ENCODE results near the gene B4GALNT1. TPM values are rescaled to one million over a fixed set of nuclear protein-coding genes. Genes with fewer than 3 reads are reported as not detected.
"Not testable (repeated sequence)": the region's sequence is repeated elsewhere in the genome, so short reads cannot be mapped to it uniquely, and the experiment has no call there.

B4GALNT1 gene
- total and polyA plus RNA-seq, 7 experiments from 2014 or later: 1.4 TPM; not detected in 6

DNA sequence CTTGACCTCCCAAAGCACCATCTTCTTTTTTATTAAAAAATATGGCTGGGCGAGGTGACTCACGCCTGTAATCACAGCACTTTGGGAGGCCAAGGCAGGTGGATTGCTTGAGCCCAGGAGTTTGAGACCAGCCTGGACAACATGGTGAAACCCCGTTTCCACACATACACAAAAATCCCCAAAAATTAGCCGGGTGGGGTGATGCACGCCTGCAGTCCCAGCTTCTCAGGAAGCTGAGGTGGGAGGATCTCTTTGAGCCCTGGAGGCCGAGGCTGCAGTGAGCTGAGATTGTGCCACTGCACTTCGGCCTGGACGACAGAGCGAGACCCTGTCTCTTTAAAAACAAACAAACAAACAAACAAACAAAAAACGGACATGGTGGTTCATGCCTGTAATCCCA is 36.7 kb upstream of the B4GALNT1 start:
- H3K4me3 ChIP-seq (ENCODE audit: low read length); H3K4me3 Mint-ChIP-seq; H3K9me3 ChIP-seq (ENCODE audit: control insufficient read depth in 2 of 3, low read length in 3 of 3); ATAC-seq; H3K9me3 Mint-ChIP-seq; H3K27ac ChIP-seq (ENCODE audit: low read depth, low read length); H3K4me1 Mint-ChIP-seq; H3K4me1 ChIP-seq (ENCODE audit: control insufficient read depth in 2 of 2, insufficient read depth in 2 of 2, low read length in 2 of 2); intact Hi-C loops (cut with micrococcal nuclease); H3K36me3 Mint-ChIP-seq; H3K27ac Mint-ChIP-seq; H3K36me3 ChIP-seq (ENCODE audit: control insufficient read depth in 2 of 3, insufficient read depth in 3 of 3, low read length in 3 of 3); POLR2A ChIA-PET; H3K27me3 Mint-ChIP-seq; H3K27me3 ChIP-seq (ENCODE audit: control insufficient read depth in 2 of 2, insufficient read depth in 2 of 2, low read length in 2 of 2); DNase-seq; CTCF ChIA-PET: not testable (repeated sequence)

DNA sequence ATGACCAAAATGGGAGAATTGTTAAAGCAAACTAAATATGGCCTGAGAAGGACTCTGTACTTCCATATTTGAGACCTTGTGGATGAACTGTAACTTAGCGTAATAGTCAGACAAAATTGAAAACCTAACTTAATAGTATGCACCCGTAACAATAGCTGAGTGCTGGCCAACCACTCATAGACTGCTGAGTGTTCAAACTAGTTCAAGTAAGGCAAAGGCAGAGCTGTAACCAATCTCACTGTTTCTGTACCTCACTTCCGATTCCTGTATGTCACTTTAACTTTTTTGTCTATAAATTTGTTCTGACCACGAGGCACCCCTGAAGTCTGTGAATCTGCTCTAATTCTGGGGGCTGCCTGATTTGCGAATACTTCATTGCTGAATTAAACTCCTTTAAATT is 33.9 kb upstream of the B4GALNT1 start:
- H3K27me3 ChIP-seq (ENCODE audit: control insufficient read depth in 2 of 2, insufficient read depth in 2 of 2, low read length in 2 of 2): no peaks in the 10 kb centered on the region
- Mint-ChIP-seq H3K27me3 (peaks cover 0 to 5% (median 4%) of the 10 kb centered on the region in 5 donors), H3K4me1 (peaks cover 0 to 1% (median 0%) of the 10 kb centered on the region in 7 donors), H3K36me3 (no peaks in the 10 kb centered on the region), H3K9me3 (peaks cover 0 to 4% (median 0%) of the 10 kb centered on the region in 11 donors), H3K27ac (no peak overlapping the region), H3K4me3 (no peak overlapping the region)
- no peaks in the 10 kb centered on the region for H3K4me1 ChIP-seq (ENCODE audit: control insufficient read depth in 2 of 2, insufficient read depth in 2 of 2, low read length in 2 of 2)
- CTCF ChIA-PET: no interaction called here
- ATAC-seq: no peak
- H3K9me3 ChIP-seq (ENCODE audit: control insufficient read depth in 2 of 3, low read length in 3 of 3): no peaks in the 10 kb centered on the region
- intact Hi-C loops (cut with micrococcal nuclease): no loop called here
- POLR2A ChIA-PET: no interaction called here
- DNase-seq: no peak
- H3K27ac ChIP-seq (ENCODE audit: low read depth, low read length): no peak overlapping the region
- H3K4me3 ChIP-seq (ENCODE audit: low read length): no peak overlapping the region
- H3K36me3 ChIP-seq (ENCODE audit: control insufficient read depth in 2 of 3, insufficient read depth in 3 of 3, low read length in 3 of 3): no peaks in the 10 kb centered on the region

DNA sequence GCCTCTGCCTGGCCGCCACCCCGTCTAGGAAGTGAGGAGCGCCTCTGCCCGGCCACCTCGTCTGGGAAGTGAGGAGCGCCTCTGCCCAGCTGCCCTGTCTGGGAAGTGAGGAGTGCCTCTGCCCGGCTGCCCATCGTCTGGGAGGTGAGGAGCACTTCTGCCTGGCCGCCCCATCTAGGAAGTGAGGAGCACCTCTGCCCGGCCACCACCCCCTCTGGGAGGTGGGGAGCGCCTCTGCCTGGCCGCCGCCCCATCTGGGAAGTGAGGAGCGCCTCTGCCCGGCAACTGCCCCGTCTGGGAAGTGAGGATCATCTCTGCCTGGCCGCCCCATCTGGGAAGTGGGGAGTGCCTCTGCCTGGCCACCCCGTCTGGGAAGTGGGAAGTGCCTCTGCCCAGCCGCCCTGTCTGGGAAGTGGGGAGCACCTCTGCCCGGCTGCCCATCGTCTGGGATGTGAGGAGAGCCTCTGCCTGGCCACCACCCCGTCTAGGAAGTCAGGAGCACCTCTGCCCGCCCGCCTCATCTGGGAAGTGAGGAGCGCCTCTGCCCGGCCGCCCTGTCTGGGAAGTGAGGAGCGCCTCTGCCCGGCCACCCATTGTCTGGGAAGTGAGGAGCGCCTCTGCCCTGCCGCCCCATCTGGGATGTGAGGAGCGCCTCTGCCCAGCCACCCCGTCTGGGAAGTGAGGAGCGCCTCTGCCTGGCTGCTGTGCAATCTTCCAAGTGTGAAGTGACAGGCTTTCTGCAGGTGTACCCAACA is 32.2 kb upstream of the B4GALNT1 start:
- H3K4me1 ChIP-seq (ENCODE audit: control insufficient read depth in 2 of 2, insufficient read depth in 2 of 2, low read length in 2 of 2); H3K4me3 ChIP-seq (ENCODE audit: low read length); H3K27ac ChIP-seq (ENCODE audit: low read depth, low read length); H3K27ac Mint-ChIP-seq; H3K36me3 ChIP-seq (ENCODE audit: control insufficient read depth in 2 of 3, insufficient read depth in 3 of 3, low read length in 3 of 3); DNase-seq; CTCF ChIA-PET; H3K4me1 Mint-ChIP-seq; H3K27me3 Mint-ChIP-seq; intact Hi-C loops (cut with micrococcal nuclease); H3K9me3 ChIP-seq (ENCODE audit: control insufficient read depth in 2 of 3, low read length in 3 of 3); H3K27me3 ChIP-seq (ENCODE audit: control insufficient read depth in 2 of 2, insufficient read depth in 2 of 2, low read length in 2 of 2); H3K36me3 Mint-ChIP-seq; H3K4me3 Mint-ChIP-seq; ATAC-seq; H3K9me3 Mint-ChIP-seq: not testable (repeated sequence)
- POLR2A ChIA-PET: interaction anchor here (0.9 kb wide), 1 partner anchor 73 kb away, joined by 6 read pairs; no protein-coding TSS in a partner anchor

DNA sequence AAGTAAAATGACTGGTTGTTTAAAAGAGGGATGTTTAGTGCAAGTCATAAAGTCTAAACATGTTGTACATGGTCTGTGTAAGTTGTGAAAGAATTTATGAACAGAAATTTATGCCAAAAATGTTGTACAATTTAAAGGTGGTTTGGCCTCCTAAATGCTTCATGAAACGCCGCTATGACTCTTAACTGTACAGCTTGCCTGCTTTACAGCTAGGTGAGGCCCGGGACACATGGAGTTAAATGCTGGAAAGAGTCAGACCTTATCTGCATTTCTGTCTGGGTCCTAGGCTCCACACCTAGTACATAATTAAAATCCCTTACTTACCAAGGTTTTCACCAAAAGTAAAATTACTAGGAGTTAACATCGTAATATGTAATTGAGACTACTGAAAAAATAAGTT is 28.4 kb upstream of the B4GALNT1 start:
- ChIA-PET POLR2A (interaction anchor here (0.7 to 1.0 kb wide), 3 partner anchors 11 to 251 kb away, joined by 3 read pairs; no protein-coding TSS in a partner anchor), CTCF (interaction anchor here (1.0 kb wide), 1 partner anchor 41 kb away, joined by 3 read pairs; no protein-coding TSS in a partner anchor)
- ATAC-seq (no peak), DNase-seq (no peak)
- intact Hi-C loops (cut with micrococcal nuclease): no loop called here
- H3K4me3 ChIP-seq (ENCODE audit: low read length): no peak overlapping the region
- H3K27me3 ChIP-seq (ENCODE audit: control insufficient read depth in 2 of 2, insufficient read depth in 2 of 2, low read length in 2 of 2): no peaks in the 10 kb centered on the region
- Mint-ChIP-seq H3K27ac (no peak overlapping the region), H3K4me1 (no peaks in the 10 kb centered on the region), H3K4me3 (no peak overlapping the region), H3K9me3 (peaks cover 0 to 11% (median 3%) of the 10 kb centered on the region in 11 donors), H3K36me3 (peaks cover 0 to 3% (median 1%) of the 10 kb centered on the region in 5 donors), H3K27me3 (peaks cover 0 to 7% (median 2%) of the 10 kb centered on the region in 5 donors)
- no peaks in the 10 kb centered on the region for H3K4me1 ChIP-seq (ENCODE audit: control insufficient read depth in 2 of 2, insufficient read depth in 2 of 2, low read length in 2 of 2)
- H3K9me3 ChIP-seq (ENCODE audit: control insufficient read depth in 2 of 3, low read length in 3 of 3): no peaks in the 10 kb centered on the region
- H3K27ac ChIP-seq (ENCODE audit: low read depth, low read length): no peak overlapping the region
- H3K36me3 ChIP-seq (ENCODE audit: control insufficient read depth in 2 of 3, insufficient read depth in 3 of 3, low read length in 3 of 3): no peaks in the 10 kb centered on the region

DNA sequence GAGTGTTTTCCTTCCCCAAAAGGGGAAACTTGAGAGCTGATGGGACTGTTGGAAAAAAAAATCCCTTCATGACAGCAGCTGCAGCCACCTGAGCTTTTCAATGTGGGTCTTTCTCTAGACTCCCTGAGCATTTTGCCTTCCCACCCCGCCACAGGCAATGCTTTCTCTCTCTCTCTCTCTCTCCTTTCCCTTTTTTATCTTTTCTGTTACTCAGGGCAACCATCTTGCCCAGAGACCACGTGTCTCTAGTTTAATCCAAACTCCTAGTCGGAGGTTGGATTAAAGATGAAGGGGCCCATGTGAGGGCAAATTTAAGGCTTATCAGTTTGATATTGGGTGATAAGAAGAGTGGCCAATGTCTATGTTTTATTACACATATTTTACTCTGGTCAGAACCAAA is 25.9 kb upstream of the B4GALNT1 start:
- Mint-ChIP-seq H3K4me1 (no peaks in the 10 kb centered on the region), H3K9me3 (peaks cover 0 to 16% (median 5%) of the 10 kb centered on the region in 11 donors), H3K4me3 (no peak overlapping the region), H3K36me3 (peaks cover 0 to 3% (median 1%) of the 10 kb centered on the region in 5 donors), H3K27ac (no peak overlapping the region), H3K27me3 (peaks cover 0 to 7% (median 4%) of the 10 kb centered on the region in 5 donors)
- intact Hi-C loops (cut with micrococcal nuclease): no loop called here
- H3K27me3 ChIP-seq (ENCODE audit: control insufficient read depth in 2 of 2, insufficient read depth in 2 of 2, low read length in 2 of 2): no peaks in the 10 kb centered on the region
- H3K27ac ChIP-seq (ENCODE audit: low read depth, low read length): no peak overlapping the region
- H3K36me3 ChIP-seq (ENCODE audit: control insufficient read depth in 2 of 3, insufficient read depth in 3 of 3, low read length in 3 of 3): no peaks in the 10 kb centered on the region
- POLR2A ChIA-PET: no interaction called here
- no peak for DNase-seq
- no peak overlapping the region for H3K4me3 ChIP-seq (ENCODE audit: low read length)
- H3K4me1 ChIP-seq (ENCODE audit: control insufficient read depth in 2 of 2, insufficient read depth in 2 of 2, low read length in 2 of 2): no peaks in the 10 kb centered on the region
- no peaks in the 10 kb centered on the region for H3K9me3 ChIP-seq (ENCODE audit: control insufficient read depth in 2 of 3, low read length in 3 of 3)
- no peak for ATAC-seq
- CTCF ChIA-PET: no interaction called here

DNA sequence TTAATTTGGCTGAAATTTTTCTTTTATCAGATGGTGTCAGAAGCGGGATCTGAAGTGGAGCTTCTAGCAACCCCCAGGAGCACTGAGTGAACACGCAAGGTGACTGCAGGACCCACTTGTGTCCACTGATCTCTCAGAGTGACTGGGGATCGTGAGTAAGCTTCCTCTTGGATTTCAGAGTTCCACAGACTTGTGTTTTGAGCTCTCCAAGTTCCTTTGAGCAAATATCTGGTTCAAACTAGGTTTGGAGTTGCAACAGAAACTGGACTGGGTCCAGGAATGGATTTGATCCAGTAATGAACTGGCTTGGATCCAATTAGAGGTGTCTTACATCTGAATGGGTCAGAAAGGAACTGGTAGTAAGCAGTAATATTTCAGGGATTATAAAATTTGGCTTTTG is 24.7 kb upstream of the B4GALNT1 start:
- peaks cover 0 to 21% (median 7%) of the 10 kb centered on the region in 11 donors for H3K9me3 Mint-ChIP-seq
- POLR2A ChIA-PET: no interaction called here
- Histone ChIP-seq H3K4me1 (ENCODE audit: control insufficient read depth in 2 of 2, insufficient read depth in 2 of 2, low read length in 2 of 2) (no peaks in the 10 kb centered on the region), H3K27ac (ENCODE audit: low read depth, low read length) (no peak overlapping the region), H3K27me3 (ENCODE audit: control insufficient read depth in 2 of 2, insufficient read depth in 2 of 2, low read length in 2 of 2) (no peaks in the 10 kb centered on the region), H3K9me3 (ENCODE audit: control insufficient read depth in 2 of 3, low read length in 3 of 3) (no peaks in the 10 kb centered on the region), H3K36me3 (ENCODE audit: control insufficient read depth in 2 of 3, insufficient read depth in 3 of 3, low read length in 3 of 3) (no peaks in the 10 kb centered on the region), H3K4me3 (ENCODE audit: low read length) (no peak overlapping the region)
- H3K27ac Mint-ChIP-seq: no peak overlapping the region
- intact Hi-C loops (cut with micrococcal nuclease): no loop called here
- H3K36me3 Mint-ChIP-seq: peaks cover 0 to 3% (median 1%) of the 10 kb centered on the region in 5 donors
- H3K4me3 Mint-ChIP-seq: no peak overlapping the region
- DNase-seq: no peak
- no peak for ATAC-seq
- CTCF ChIA-PET: no interaction called here
- H3K4me1 Mint-ChIP-seq: no peaks in the 10 kb centered on the region
- peaks cover 0 to 8% (median 4%) of the 10 kb centered on the region in 5 donors for H3K27me3 Mint-ChIP-seq

DNA sequence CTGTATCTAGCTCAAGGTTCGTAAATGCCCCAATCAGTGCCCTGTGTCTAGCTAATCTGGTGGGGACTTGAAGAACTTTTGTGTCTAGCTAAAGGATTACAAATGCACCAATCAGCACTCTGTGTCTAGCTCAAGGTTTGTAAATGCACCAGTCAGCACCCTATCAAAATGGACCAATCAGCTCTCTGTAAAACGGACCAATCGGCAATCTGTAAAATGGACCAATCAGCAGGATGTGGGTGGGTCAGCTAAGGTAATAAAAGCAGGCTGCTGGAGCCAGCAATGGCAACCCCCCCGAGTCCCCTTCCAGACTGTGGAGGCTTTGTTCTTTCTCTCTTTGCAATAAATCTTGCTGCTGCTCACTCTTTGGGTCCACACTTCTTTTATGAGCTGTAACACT is 23.4 kb upstream of the B4GALNT1 start:
- H3K36me3 Mint-ChIP-seq; H3K4me3 Mint-ChIP-seq; intact Hi-C loops (cut with micrococcal nuclease); H3K4me1 ChIP-seq (ENCODE audit: control insufficient read depth in 2 of 2, insufficient read depth in 2 of 2, low read length in 2 of 2); ATAC-seq; POLR2A ChIA-PET; DNase-seq; H3K9me3 ChIP-seq (ENCODE audit: control insufficient read depth in 2 of 3, low read length in 3 of 3); H3K27me3 ChIP-seq (ENCODE audit: control insufficient read depth in 2 of 2, insufficient read depth in 2 of 2, low read length in 2 of 2); H3K4me3 ChIP-seq (ENCODE audit: low read length); H3K4me1 Mint-ChIP-seq; H3K27me3 Mint-ChIP-seq; H3K27ac ChIP-seq (ENCODE audit: low read depth, low read length); H3K27ac Mint-ChIP-seq; H3K36me3 ChIP-seq (ENCODE audit: control insufficient read depth in 2 of 3, insufficient read depth in 3 of 3, low read length in 3 of 3): not testable (repeated sequence)
- CTCF ChIA-PET: interaction anchor here (0.6 kb wide), 1 partner anchor 249 kb away, joined by 3 read pairs; no protein-coding TSS in a partner anchor
- H3K9me3 Mint-ChIP-seq: peaks cover 0 to 22% (median 4%) of the 10 kb centered on the region in 11 donors

Data from naive thymus-derived CD4-positive, alpha-beta T cell (primary cell).